MCF 10A (cell line): Measurements from ENCODE around the gene CNNM2. TPM values are rescaled to one million over a fixed set of nuclear protein-coding genes. Genes with fewer than 3 reads are reported as not detected.

Experiments used
- BruUV-seq: library from RNA; stranded (reverse); fragments of 400-500 nt; replicated peaks from 2 replicates; lab custom pipeline; 2021; lab: Mats Ljungman, UMichigan
- CTCF ChIA-PET: fragments of 300-600 bp; sonication (Branson Sonifier 250); formaldehyde crosslinking; extraction: SDS; loops from one replicate; lab custom pipeline; 2021; ENCODE audit warnings: antibody characterized with exemption, inconsistent platforms; lab: Yijun Ruan, JAX
- POLR2A ChIA-PET: fragments of 300-600, 350-650 bp; sonication (Branson Sonifier 250); formaldehyde crosslinking; extraction: SDS; loops from one replicate; lab custom pipeline; 2020; ENCODE audit warnings: antibody characterized with exemption, inconsistent platforms; lab: Yijun Ruan, JAX
- DNase-seq: peaks from one replicate; pipeline ENCODE4 v3.0.0-alpha.2; 2018; ENCODE audit not compliant: unreplicated experiment
- H3K27ac Mint-ChIP-seq: one replicate; pipeline ENCODE4 v1.8.0; 2022; ENCODE audit warnings: mild to moderate bottlenecking, low read depth, mixed read lengths; ENCODE audit not compliant: unreplicated experiment
- H3K27me3 Mint-ChIP-seq: one replicate; pipeline ENCODE4 v1.8.0; 2022; ENCODE audit warnings: mixed read lengths; ENCODE audit not compliant: insufficient read depth, unreplicated experiment
- H3K36me3 Mint-ChIP-seq: one replicate; pipeline ENCODE4 v1.8.0; 2022; ENCODE audit warnings: mild to moderate bottlenecking, moderate library complexity, mixed read lengths; ENCODE audit not compliant: insufficient read depth, unreplicated experiment
- H3K4me1 Mint-ChIP-seq: one replicate; pipeline ENCODE4 v1.8.0; 2022; ENCODE audit warnings: mixed read lengths; ENCODE audit not compliant: insufficient read depth, unreplicated experiment
- H3K4me3 Mint-ChIP-seq: one replicate; pipeline ENCODE4 v1.8.0; 2022; ENCODE audit warnings: mild to moderate bottlenecking, moderate library complexity, mixed read lengths; ENCODE audit not compliant: unreplicated experiment
- H3K9me3 Mint-ChIP-seq: one replicate; pipeline ENCODE4 v1.8.0; 2022; ENCODE audit warnings: mixed read lengths; ENCODE audit not compliant: unreplicated experiment
- intact Hi-C: fragments of 100-400 bp; cut with micrococcal nuclease; formaldehyde crosslinking; loops from 2 replicates; pipeline ENCODE4 v1.14.1; 2022
- total RNA-seq: library from RNA; stranded (reverse); gene quantifications from 2 replicates; pipeline ENCODE4 v1.2.3, GENCODE V29; 2022
- TF ChIP-seq, protein P1 (sequence below): fragments of 200-600 bp; IDR thresholded peaks from one replicate; pipeline ENCODE4 v1.8.0; 2022; ENCODE audit warnings: antibody characterized with exemption, mild to moderate bottlenecking; ENCODE audit not compliant: unreplicated experiment

CNNM2 gene
- total RNA-seq, 1 experiment from 2014 or later = 5.6 TPM

DNA sequence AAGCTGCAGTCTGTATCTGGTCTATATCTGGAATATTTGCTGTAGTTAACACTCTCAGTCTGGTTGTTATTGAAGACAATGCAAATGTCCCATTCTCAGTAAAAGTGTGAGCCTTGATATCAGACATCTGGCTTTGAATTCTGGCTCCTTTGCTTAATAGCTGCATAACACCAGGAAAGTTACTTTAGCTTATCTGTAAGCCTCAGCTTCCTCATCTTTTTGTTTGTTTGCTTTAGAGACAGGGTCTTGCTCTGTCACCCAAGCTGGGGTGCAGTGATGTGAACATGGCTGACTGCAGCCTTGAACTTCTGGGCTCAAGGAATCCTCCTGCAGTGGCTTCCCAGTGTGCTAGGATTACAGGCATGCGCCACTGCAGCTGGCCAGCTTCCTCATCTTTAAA is 41.3 kb downstream of the CNNM2 start:
- Mint-ChIP-seq H3K27ac (no peak overlapping the region), H3K27me3 (no peaks in the 10 kb centered on the region), H3K9me3 (no peaks in the 10 kb centered on the region), H3K4me1 (no peaks in the 10 kb centered on the region), H3K4me3 (no peak overlapping the region), H3K36me3 (no peaks in the 10 kb centered on the region)
- TF ChIP-seq, protein P1, sequence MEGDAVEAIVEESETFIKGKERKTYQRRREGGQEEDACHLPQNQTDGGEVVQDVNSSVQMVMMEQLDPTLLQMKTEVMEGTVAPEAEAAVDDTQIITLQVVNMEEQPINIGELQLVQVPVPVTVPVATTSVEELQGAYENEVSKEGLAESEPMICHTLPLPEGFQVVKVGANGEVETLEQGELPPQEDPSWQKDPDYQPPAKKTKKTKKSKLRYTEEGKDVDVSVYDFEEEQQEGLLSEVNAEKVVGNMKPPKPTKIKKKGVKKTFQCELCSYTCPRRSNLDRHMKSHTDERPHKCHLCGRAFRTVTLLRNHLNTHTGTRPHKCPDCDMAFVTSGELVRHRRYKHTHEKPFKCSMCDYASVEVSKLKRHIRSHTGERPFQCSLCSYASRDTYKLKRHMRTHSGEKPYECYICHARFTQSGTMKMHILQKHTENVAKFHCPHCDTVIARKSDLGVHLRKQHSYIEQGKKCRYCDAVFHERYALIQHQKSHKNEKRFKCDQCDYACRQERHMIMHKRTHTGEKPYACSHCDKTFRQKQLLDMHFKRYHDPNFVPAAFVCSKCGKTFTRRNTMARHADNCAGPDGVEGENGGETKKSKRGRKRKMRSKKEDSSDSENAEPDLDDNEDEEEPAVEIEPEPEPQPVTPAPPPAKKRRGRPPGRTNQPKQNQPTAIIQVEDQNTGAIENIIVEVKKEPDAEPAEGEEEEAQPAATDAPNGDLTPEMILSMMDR = no peak
- CTCF ChIA-PET = interaction anchor here (0.5 to 1.2 kb wide), 2 partner anchors 13 to 100 kb away, joined by 3 to 6 read pairs; no protein-coding TSS in a partner anchor
- no TSS peak for BruUV-seq
- no peak for DNase-seq
- POLR2A ChIA-PET = interaction anchor here (1.0 to 1.2 kb wide), 2 partner anchors 20 to 38 kb away, joined by 3 read pairs; no protein-coding TSS in a partner anchor
- intact Hi-C loops = no loop called here

DNA sequence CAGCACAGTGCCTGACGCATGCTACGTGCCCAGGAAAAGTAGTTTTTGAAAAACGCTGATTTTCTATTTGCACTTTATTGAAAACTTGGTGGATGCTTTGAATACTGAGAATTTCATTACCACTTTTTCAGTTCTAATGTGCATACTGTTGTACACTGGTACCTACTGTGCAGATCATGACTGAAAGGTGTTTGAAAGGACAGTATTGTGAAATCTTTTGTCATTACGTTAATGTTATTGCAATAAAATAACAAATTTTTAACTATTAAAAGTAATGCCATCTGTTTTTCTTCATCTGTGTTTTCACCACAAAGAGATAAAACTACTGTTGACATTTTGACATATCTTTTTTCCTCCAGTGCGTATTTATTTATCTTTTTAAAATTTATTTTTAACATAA is 42.1 kb downstream of the CNNM2 start:
- ChIA-PET CTCF (interaction anchor here (1.1 to 1.2 kb wide), 2 partner anchors 14 to 43 kb away, joined by 3 read pairs; no protein-coding TSS in a partner anchor), POLR2A (interaction anchor here (1.2 kb wide), 1 partner anchor 21 kb away, joined by 3 read pairs; no protein-coding TSS in a partner anchor)
- Mint-ChIP-seq H3K27ac (no peak overlapping the region), H3K9me3 (no peaks in the 10 kb centered on the region), H3K27me3 (no peaks in the 10 kb centered on the region), H3K4me1 (no peaks in the 10 kb centered on the region), H3K36me3 (no peaks in the 10 kb centered on the region), H3K4me3 (no peak overlapping the region)
- TF ChIP-seq, protein P1 = no peak
- BruUV-seq = no TSS peak
- no peak for DNase-seq
- intact Hi-C loops = no loop called here

GRCh38 chr10:102962267-102962666 is 44.2 kb downstream of the CNNM2 start:
- ChIA-PET POLR2A (no interaction called here), CTCF (interaction anchor here (0.6 kb wide), 1 partner anchor 65 kb away, joined by 4 read pairs; no protein-coding TSS in a partner anchor)
- DNase-seq = no peak
- Mint-ChIP-seq H3K9me3 (no peaks in the 10 kb centered on the region), H3K4me1 (no peaks in the 10 kb centered on the region), H3K27me3 (no peaks in the 10 kb centered on the region), H3K27ac (no peak overlapping the region), H3K36me3 (no peaks in the 10 kb centered on the region), H3K4me3 (no peak overlapping the region)
- intact Hi-C loops = no loop called here
- no TSS peak for BruUV-seq
- TF ChIP-seq, protein P1 = no peak

GRCh38 chr10:102962951-102963755 is 45.1 kb downstream of the CNNM2 start:
- POLR2A ChIA-PET = no interaction called here
- BruUV-seq = no TSS peak
- no peak overlapping the region for H3K27ac Mint-ChIP-seq

More at GRCh38 chr10:102962951-102963755, 45.1 kb downstream of the CNNM2 start:
- CTCF ChIA-PET = no interaction called here
- no peak overlapping the region for H3K4me3 Mint-ChIP-seq
- intact Hi-C loops = no loop called here
- H3K36me3 Mint-ChIP-seq = no peaks in the 10 kb centered on the region
- no peaks in the 10 kb centered on the region for H3K9me3 Mint-ChIP-seq
- TF ChIP-seq, protein P1 = no peak
- no peaks in the 10 kb centered on the region for H3K4me1 Mint-ChIP-seq
- no peak for DNase-seq
- no peaks in the 10 kb centered on the region for H3K27me3 Mint-ChIP-seq
